ENCODE measurements around the gene MAGEA1.

DNA sequence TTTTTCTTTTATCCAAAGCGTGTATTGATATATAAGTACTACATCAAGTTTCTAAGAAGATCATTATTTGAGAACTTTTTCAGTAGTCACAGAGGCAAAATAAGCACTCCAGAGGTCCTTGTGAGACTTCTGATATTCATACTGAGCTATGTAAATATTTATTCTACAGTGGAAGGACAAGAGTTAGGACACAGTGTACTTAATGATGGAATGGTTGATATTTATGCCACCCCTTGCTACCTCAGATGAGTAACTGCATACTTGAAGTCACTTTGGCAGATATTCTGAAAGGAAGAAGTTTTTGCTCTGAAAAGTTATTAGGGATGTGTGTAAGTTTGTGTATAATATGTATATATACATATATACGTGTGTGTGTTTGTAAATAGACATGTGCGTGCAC, 30.3 kb downstream of the MAGEA1 start:
- TF ChIP-seq, protein P1, sequence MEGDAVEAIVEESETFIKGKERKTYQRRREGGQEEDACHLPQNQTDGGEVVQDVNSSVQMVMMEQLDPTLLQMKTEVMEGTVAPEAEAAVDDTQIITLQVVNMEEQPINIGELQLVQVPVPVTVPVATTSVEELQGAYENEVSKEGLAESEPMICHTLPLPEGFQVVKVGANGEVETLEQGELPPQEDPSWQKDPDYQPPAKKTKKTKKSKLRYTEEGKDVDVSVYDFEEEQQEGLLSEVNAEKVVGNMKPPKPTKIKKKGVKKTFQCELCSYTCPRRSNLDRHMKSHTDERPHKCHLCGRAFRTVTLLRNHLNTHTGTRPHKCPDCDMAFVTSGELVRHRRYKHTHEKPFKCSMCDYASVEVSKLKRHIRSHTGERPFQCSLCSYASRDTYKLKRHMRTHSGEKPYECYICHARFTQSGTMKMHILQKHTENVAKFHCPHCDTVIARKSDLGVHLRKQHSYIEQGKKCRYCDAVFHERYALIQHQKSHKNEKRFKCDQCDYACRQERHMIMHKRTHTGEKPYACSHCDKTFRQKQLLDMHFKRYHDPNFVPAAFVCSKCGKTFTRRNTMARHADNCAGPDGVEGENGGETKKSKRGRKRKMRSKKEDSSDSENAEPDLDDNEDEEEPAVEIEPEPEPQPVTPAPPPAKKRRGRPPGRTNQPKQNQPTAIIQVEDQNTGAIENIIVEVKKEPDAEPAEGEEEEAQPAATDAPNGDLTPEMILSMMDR (conservative IDR thresholded peaks at IDR 0.05 in 1 of 2, IDR thresholded peaks at IDR 0.05 in 1 of 2; ENCODE audit: low read depth in 1 of 2, low read length in 2 of 2), result no peak
- TF ChIP-seq EZH2 (IDR thresholded peaks at IDR 0.05; ENCODE audit: low read length, missing control alignments), result no peak

Data from fibroblast of lung (primary cell).